ENCODE results near the gene DRD2.

DNA sequence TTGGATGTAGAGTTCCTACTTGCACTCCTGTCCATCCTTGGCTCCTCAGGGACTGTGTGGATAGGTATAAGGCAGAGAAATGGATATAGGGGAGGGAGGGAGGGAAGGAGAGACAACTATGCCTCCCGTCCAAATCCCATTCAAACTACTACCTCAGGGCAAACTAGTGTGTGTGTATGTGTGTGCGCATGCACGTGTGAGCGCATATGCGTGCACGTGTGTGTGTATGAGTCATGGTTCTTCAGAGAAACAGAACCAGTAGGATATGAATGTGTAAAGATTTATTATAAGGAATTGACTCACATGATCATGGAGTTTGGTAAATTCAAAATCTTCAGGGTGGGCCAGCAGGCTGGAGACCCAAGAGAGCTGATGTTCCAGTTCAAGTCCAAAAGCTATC, 42.2 kb upstream of the DRD2 start:
- TF ChIP-seq, protein P1, sequence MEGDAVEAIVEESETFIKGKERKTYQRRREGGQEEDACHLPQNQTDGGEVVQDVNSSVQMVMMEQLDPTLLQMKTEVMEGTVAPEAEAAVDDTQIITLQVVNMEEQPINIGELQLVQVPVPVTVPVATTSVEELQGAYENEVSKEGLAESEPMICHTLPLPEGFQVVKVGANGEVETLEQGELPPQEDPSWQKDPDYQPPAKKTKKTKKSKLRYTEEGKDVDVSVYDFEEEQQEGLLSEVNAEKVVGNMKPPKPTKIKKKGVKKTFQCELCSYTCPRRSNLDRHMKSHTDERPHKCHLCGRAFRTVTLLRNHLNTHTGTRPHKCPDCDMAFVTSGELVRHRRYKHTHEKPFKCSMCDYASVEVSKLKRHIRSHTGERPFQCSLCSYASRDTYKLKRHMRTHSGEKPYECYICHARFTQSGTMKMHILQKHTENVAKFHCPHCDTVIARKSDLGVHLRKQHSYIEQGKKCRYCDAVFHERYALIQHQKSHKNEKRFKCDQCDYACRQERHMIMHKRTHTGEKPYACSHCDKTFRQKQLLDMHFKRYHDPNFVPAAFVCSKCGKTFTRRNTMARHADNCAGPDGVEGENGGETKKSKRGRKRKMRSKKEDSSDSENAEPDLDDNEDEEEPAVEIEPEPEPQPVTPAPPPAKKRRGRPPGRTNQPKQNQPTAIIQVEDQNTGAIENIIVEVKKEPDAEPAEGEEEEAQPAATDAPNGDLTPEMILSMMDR (CRISPR knock-in tag; IDR thresholded peaks at IDR 0.05): no peak
- TF ChIP-seq, protein P2, sequence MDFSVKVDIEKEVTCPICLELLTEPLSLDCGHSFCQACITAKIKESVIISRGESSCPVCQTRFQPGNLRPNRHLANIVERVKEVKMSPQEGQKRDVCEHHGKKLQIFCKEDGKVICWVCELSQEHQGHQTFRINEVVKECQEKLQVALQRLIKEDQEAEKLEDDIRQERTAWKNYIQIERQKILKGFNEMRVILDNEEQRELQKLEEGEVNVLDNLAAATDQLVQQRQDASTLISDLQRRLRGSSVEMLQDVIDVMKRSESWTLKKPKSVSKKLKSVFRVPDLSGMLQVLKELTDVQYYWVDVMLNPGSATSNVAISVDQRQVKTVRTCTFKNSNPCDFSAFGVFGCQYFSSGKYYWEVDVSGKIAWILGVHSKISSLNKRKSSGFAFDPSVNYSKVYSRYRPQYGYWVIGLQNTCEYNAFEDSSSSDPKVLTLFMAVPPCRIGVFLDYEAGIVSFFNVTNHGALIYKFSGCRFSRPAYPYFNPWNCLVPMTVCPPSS (IDR thresholded peaks at IDR 0.05): no peak
- TF ChIP-seq ARHGAP35 (CRISPR knock-in tag; IDR thresholded peaks at IDR 0.05; ENCODE audit: borderline replicate concordance): no peak
- TF ChIP-seq ZNF274 (CRISPR knock-in tag; IDR thresholded peaks at IDR 0.05): no peak
- no peak for TF ChIP-seq ELF4 (CRISPR knock-in tag; IDR thresholded peaks at IDR 0.05; ENCODE audit: borderline replicate concordance)
- no peak for TF ChIP-seq TAF1 (CRISPR knock-in tag; IDR thresholded peaks at IDR 0.05)
- no peak for TF ChIP-seq ZNF331 (CRISPR knock-in tag; IDR thresholded peaks at IDR 0.05)
- no peak for TF ChIP-seq MAFF (IDR thresholded peaks at IDR 0.05; ENCODE audit: low read depth, low read length)
- no peak for TF ChIP-seq POLR2AphosphoS5 (IDR thresholded peaks at IDR 0.05; ENCODE audit: low read depth, low read length)
- TF ChIP-seq ZNF205 (CRISPR knock-in tag; IDR thresholded peaks at IDR 0.05): no peak
- no peak for TF ChIP-seq HNF4G (IDR thresholded peaks at IDR 0.05; ENCODE audit: borderline replicate concordance, low read depth, low read length)
- TF ChIP-seq HNF4G (CRISPR knock-in tag; IDR thresholded peaks at IDR 0.05; ENCODE audit: borderline replicate concordance, low read depth): no peak
- no peak for TF ChIP-seq MAFG (CRISPR knock-in tag; IDR thresholded peaks at IDR 0.05)
- TF ChIP-seq, protein P3, sequence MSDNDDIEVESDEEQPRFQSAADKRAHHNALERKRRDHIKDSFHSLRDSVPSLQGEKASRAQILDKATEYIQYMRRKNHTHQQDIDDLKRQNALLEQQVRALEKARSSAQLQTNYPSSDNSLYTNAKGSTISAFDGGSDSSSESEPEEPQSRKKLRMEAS (IDR thresholded peaks at IDR 0.05): no peak
- TF ChIP-seq, protein P4, sequence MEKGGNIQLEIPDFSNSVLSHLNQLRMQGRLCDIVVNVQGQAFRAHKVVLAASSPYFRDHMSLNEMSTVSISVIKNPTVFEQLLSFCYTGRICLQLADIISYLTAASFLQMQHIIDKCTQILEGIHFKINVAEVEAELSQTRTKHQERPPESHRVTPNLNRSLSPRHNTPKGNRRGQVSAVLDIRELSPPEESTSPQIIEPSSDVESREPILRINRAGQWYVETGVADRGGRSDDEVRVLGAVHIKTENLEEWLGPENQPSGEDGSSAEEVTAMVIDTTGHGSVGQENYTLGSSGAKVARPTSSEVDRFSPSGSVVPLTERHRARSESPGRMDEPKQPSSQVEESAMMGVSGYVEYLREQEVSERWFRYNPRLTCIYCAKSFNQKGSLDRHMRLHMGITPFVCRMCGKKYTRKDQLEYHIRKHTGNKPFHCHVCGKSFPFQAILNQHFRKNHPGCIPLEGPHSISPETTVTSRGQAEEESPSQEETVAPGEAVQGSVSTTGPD (CRISPR knock-in tag; IDR thresholded peaks at IDR 0.05): no peak
